ENCODE measurements around the gene BMP7.
"Not testable (repeated sequence)": the region's sequence is repeated elsewhere in the genome, so short reads cannot be mapped to it uniquely, and the experiment has no call there.

Gene BMP7

GRCh38 chr20:57163041-57163440 is 103.4 kb downstream of the BMP7 start:
- no peak for DNase-seq

GRCh38 chr20:57162362-57162652 is 104.1 kb downstream of the BMP7 start:
- DNase-seq, result no peak

GRCh38 chr20:57161478-57162361 is 104.7 kb downstream of the BMP7 start:
- no peak for DNase-seq

GRCh38 chr20:57160985-57161384 is 105.5 kb downstream of the BMP7 start:
- DNase-seq, result no peak

DNA sequence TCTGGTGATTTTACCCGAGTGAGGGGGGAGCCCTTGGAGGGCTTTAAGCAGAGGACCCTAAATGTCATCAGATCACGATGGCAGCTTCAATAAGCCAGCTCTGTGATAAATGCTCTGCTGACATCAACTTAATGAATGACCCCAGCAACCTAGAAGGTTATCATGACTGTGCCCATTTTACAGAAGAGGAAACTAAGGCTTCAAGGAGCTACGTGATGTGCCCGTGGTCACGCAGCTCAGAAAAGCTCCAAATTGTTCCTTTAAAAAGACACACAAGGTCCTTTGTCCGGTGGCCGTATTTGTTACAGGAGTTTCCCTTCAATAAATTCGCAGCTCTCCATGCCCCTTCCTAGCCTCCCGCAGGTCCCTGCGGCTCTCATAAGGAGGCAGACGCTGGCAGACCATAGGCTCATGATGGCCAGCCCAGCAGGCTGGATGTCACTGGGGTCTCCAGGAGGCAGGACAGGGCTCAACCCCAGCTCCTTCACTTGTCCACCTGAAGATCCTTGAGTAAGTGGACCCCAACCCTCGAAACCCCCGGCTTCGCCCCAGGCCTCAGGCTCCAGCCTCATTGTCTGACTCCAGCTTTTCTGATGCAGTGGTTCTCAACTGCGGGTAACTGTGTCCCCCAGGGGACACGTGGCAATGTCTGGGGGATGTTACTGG is 106.4 kb downstream of the BMP7 start:
- DNase-seq, result no peak

- DNase-seq, result no peak
These were observed 107.1 kb downstream of the BMP7 start for GRCh38 chr20:57159193-57159851.

DNA sequence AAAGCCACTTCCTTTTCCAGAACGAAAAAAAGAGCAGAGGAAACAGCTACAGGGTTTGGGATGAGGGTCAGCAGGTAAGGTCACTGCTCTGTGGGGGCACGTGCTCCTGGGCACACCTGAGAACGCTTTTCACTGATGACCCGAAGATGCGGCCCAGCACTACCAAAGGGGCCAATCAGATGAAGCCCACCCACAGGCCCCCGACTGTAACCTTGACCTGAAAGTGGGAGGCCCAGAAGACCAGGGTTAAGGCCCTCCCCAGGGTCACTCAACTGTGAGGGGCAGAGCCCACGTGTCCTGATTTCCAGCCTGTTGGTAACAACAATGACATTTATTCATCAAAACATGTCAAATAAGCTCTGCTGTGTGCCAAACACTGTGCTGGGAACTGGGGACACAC is 108.0 kb downstream of the BMP7 start:
- DNase-seq, result no peak

DNA sequence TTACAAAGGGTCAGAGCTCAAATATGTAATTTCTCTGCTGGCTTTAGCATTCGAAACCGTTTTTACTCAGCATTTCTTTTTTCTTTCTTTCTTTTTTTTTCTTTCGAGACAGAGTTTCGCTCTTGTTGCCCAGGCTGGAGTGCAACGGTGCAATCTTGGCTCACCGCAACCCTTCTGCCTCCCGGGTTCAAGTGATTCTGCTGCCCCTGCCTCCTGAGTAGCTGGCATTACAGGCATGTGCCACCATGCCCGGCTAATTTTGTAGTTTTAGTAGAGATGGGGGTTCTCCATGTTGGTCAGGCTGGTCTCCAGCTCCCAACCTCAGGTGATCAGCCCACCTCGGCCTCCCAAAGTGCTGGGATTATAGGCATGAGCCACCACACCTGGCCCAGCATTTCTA is 108.7 kb downstream of the BMP7 start:
- not testable (repeated sequence) for DNase-seq

DNA sequence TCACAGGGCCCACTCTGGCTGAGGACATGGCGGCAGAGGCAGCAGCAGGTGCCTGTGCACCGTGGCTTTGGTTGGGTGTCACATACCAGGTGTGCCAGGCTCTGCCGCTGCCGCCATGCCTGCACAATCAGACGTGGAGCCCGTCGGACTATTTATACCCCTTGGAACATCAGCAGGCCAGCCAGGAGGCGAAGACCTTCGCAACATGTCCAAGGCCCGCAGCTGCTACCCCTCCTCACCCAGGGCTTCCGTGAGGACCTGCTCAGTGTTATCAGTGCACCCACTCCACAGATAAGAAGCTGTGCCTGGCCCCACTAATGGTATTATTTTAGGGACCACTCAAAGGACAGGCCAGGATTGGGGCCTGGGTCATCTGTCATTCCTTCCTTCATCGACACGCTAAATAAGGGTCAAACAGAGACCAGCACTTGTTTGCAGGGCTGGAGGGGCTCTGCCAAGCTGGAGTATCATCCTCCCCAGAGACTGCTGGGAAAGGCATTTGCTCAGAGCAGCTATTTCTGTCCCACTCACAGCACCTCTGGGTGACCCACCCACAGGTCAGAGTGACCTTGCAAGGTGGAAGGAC is 109.2 kb downstream of the BMP7 start:
- DNase-seq, result no peak

- no peak for DNase-seq
These were observed 110.3 kb downstream of the BMP7 start for GRCh38 chr20:57156011-57156729.

DNA sequence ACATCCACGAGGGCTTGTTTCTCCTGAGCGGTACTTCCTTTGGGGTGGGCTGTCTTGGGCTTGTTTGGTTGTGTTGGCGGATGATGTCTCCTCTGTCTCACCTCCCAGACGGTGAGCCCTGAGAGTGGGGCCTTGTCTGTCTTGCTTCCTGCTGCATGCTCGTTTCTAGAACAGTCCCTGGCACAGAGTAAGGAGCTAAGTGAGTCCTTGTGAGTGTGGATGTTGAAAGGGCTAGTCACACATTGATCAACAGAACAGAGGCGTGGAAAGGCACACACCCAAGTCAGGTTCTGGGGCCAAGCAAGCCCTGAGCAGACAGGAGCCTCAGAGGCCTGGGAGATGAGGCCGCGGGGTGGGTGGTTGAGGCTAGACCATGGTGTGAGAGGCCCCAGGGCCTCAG is 111.0 kb downstream of the BMP7 start:
- no peak for DNase-seq

GRCh38 chr20:57153238-57153905 is 113.1 kb downstream of the BMP7 start:
- DNase-seq, result no peak

DNA sequence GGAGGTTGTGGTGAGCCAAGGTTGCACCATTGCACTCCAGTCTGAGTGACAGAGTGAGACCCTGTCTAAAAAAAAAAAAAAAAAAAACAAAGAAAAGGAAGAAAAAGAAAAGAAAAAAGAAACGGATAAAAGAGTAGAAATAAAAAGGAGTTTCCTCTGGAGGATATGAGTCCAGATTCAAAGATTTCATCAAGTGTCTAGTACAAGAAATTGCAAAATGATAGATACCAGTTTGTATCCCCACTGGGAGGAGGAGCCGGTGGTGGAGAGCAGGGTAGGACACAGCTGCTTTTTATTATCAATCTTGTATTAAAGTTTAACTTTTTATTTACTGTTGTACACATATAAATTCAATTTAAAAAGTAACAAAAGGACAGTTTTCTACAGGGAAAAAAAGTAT is 113.9 kb downstream of the BMP7 start:
- no peak for DNase-seq

DNA sequence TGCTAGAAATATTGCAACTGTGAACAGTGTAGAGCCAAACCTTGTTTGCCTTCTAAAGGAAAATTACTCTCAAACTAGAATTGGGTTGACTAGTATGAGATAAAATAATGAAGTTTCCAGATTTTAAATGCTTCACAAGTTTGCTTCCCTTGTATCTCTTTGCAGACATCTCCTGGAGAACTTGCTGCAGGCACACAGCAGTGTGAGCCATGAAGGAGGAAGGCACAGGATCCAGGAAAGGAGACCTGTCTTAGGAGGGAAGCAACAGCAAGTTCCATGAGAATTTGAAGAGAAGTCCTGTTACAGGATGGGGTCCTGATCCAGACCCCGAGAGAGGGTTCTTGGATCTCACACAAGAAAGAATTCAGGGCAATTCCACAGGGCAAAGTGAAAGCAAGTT is 115.9 kb downstream of the BMP7 start:
- DNase-seq, result no peak

DNA sequence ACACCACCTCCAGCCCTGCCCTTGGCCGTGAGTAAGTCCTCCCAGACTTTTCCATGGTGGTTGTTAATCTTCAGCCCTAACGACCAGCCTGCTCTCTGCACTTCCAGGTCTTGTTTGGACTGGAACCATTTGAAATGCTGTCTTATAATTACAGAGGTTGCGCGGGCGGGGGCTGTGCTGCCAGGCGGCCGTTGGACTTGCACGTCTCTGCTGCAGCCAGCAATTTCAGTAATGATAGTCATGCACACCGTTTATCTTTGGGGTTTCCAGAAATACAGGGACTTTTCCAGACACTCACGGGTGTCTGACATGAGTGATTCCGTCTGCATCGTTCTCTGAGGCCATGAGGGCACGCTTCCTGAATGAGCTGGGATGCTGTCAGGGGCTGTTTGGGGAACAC is 118.2 kb downstream of the BMP7 start:
- no peak for DNase-seq

DNA sequence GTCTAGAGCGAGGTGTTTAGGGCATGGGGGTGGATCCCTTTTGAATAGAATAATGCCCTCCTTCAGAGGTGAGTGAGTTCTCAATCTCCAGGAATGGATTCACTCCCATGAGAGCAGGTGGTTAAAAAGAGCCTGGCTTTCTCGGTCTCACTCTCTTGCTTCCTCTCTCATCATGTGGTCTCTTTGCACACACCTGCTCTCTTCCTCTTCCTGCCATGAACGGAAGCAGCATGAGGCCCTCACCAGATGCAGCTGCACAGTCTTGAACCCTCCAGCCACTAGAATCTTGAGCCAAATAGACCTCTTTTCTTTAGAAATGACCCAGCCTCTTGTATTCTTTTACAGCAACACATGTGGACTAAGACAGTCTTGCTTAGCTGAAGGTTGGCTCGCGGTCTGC is 119.3 kb downstream of the BMP7 start:
- no peak for DNase-seq

GRCh38 chr20:57146155-57146554 is 120.3 kb downstream of the BMP7 start:
- no peak for DNase-seq

- DNase-seq, result no peak
These were observed 121.3 kb downstream of the BMP7 start for GRCh38 chr20:57145089-57145631.

DNA sequence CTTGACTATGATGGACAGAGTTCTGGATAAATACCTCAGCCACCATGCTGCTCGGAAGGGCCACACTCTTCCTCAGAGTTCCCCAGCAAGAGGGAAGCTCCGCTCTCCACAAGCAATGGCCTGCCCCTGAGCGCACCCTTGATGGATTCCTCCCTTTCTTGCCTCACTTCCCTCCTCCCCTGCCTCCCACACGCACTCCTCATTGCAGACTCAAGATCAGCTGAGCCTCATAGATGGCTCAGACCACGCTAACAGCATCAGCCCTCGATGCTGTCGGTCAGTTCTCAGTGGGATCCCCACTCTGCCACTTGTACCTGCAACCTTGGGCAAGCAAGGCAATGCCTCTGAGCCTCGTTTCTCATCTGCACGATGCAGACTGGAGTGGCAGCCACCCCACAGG is 123.3 kb downstream of the BMP7 start:
- no peak for DNase-seq

- no peak for DNase-seq
These were observed 123.8 kb downstream of the BMP7 start for GRCh38 chr20:57142667-57143066.

DNA sequence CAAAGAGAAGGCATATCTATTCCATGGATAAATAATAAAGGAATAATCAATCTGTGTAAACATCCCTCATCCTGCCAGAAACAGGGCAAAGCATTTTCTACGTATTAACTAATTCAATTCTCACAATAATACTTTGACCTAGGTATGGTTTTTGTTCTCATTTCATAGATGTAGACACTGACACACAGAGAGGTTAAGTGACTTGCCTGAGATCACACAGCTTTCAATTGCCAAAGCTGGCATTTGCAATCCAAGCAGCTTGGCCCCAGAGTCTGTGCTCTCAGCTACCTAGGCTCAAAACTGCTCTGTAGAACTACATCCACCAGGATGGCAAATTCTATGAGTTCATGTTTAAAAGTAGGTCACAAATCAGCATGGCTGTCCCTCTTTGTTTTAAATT is 124.9 kb downstream of the BMP7 start:
- no peak for DNase-seq

DNA sequence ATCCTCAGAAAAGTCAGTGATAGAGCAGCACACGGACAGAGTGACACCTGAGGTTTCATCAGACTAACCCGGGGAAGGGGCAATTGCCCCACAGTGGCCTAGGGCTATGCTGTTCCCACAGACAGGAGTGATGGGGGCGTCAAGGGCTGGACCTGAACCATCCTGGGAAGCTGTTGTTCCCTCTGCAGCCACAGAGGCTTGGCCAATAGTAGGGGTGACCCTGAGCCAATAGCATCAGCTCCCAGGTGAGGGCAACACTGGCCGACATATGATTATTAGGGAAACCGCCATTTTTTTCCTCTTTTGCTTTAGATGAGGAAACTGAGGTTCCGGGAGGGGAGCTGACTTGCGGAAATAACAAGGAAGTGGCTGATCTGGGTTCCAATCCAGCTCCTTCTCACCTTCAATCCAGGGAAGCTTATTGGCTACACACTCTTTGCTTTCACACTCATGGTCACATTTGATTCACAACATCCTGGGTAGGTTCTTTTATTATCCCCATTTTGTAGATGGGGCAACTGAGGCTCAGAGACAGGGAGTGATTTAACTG is 126.0 kb downstream of the BMP7 start:
- no peak for DNase-seq

Data from activated CD4-positive, alpha-beta T cell treated with anti-CD3 and anti-CD28 coated beads for 4 hours (primary cell).